Measurements from ENCODE around the gene TMEM201. TPM values are rescaled to one million over a fixed set of nuclear protein-coding genes. Genes with fewer than 3 reads are reported as not detected.

The TMEM201 gene
- total RNA-seq (2021) (46.5 and 49.0 TPM in 2 replicates), Bru-seq, nascent RNA (percentile 64 among the genes with signal in this experiment), BruChase-seq, experiment 1, labeled RNA remaining after a 2-hour chase (percentile 62 among the genes with signal in this experiment), BruChase-seq, experiment 2, labeled RNA remaining after a 6-hour chase (percentile 64 among the genes with signal in this experiment)
- long read RNA-seq, transcript TMEM201-201 (6 exons, 3,851 nt): minor isoform, 13 of 87 reads
- long read RNA-seq, transcript TMEM201-202 (11 exons, 3,776 nt): major isoform, 20 of 87 reads
- long read RNA-seq, partial matches to known transcripts: 38 of 87 reads
- long read RNA-seq, other reads (novel, unspliced or antisense): 16 of 87 reads

GRCh38 chr1:9588551-9589143, at the start of gene TMEM201:
Gene TMEM201, plus strand, starts transcription at chr1:9588911. Its CDS starts 20 bp downstream, at chr1:9588931.
- H3K4me1 ChIP-seq (ENCODE audit: insufficient read depth, low read length, poor library complexity, severe bottlenecking): peaks cover 37% of the 10 kb centered on the region
- H3K9me3 ChIP-seq (ENCODE audit: low read depth, low read length, poor library complexity, severe bottlenecking): no peaks in the 10 kb centered on the region
- intact Hi-C loops (cut with micrococcal nuclease; ENCODE audit: unreplicated experiment): no loop called here
- no TSS peak for BruUV-seq (replicated peaks)
- H3K27ac ChIP-seq (ENCODE audit: low read depth, low read length, poor library complexity, severe bottlenecking): peak within 1 kb of the TSS; percentile 83
- POLR2A ChIA-PET (ENCODE audit: low non-redundant PET): no interaction called here
- CTCF ChIA-PET: no interaction called here
- peak; percentile 96 for DNase-seq (ENCODE audit: low spot score)
- no peaks in the 10 kb centered on the region for H3K27me3 ChIP-seq (replicated peaks; ENCODE audit: insufficient read depth, low read depth, low read length, poor library complexity)
- TF ChIP-seq CTCF (conservative IDR thresholded peaks at IDR 0.05; ENCODE audit: low read depth, low read length) (peak; percentile 65), EZH2 (IDR thresholded peaks at IDR 0.05; ENCODE audit: borderline replicate concordance, low read depth, low read length, poor library complexity, severe bottlenecking) (no peak)
- H3K4me3 ChIP-seq (ENCODE audit: low read depth, low read length, poor library complexity, severe bottlenecking): peak within 1 kb of the TSS; percentile 91
- H3K36me3 ChIP-seq (ENCODE audit: insufficient read depth, low read length, poor library complexity, severe bottlenecking): no peaks in the 10 kb centered on the region

DNA sequence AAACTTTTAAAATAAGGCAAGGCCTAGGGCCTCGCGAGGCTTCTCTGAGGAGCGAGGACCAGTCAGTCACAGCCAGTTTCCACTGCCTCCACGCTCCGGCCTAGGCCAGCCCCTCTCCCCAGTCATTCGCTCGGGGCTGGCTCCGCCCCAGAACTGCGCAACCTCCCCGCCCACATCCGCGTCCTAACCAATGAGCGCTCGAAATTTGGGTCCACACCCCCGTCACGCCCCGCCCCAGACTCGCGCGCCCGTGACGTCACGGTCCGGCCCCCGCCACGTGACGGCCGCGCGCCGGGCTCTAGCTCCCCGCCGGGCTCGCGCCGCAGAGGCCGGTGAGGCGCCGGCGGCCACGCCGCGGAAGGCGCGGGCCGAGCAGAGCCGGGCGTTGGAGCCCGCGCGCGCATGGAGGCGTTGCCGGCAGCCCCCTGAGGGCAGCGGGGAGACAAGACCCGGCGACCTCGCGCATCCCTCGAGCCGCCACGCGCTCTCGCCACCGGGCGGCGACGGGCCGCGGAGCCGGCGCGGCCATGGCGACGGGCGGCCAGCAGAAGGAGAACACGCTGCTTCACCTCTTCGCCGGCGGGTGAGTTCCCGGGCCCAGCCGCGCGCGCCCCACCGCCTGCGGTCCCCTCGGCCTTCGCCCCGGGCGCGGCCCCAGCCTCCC, 49.4 kb upstream of the TMEM201 start, which contains the start of gene SLC25A33:
Gene SLC25A33 (plus strand): TSS at position 301 of the 664 bp plus-strand sequence. CDS start 227 bp downstream, at position 528.
- BruUV-seq (replicated peaks): no TSS peak
- peak; percentile 97 for DNase-seq (ENCODE audit: low spot score)
- Histone ChIP-seq H3K9me3 (ENCODE audit: low read depth, low read length, poor library complexity, severe bottlenecking) (no peaks in the 10 kb centered on the region), H3K27ac (ENCODE audit: low read depth, low read length, poor library complexity, severe bottlenecking) (peak within 1 kb of the TSS; percentile 92), H3K4me1 (ENCODE audit: insufficient read depth, low read length, poor library complexity, severe bottlenecking) (peaks cover 15% of the 10 kb centered on the region), H3K36me3 (ENCODE audit: insufficient read depth, low read length, poor library complexity, severe bottlenecking) (no peaks in the 10 kb centered on the region), H3K4me3 (ENCODE audit: low read depth, low read length, poor library complexity, severe bottlenecking) (peak within 1 kb of the TSS; percentile 93), H3K27me3 (replicated peaks; ENCODE audit: insufficient read depth, low read depth, low read length, poor library complexity) (no peaks in the 10 kb centered on the region)
- intact Hi-C loops (cut with micrococcal nuclease; ENCODE audit: unreplicated experiment): no loop called here
- ChIA-PET POLR2A (ENCODE audit: low non-redundant PET) (interaction anchor here (0.6 to 0.9 kb wide), 2 partner anchors 12 to 23 kb away, joined by 3 to 5 read pairs; no protein-coding TSS in a partner anchor), CTCF (no interaction called here)
- TF ChIP-seq EZH2 (IDR thresholded peaks at IDR 0.05; ENCODE audit: borderline replicate concordance, low read depth, low read length, poor library complexity, severe bottlenecking) (no peak), CTCF (conservative IDR thresholded peaks at IDR 0.05; ENCODE audit: low read depth, low read length) (no peak)

DNA sequence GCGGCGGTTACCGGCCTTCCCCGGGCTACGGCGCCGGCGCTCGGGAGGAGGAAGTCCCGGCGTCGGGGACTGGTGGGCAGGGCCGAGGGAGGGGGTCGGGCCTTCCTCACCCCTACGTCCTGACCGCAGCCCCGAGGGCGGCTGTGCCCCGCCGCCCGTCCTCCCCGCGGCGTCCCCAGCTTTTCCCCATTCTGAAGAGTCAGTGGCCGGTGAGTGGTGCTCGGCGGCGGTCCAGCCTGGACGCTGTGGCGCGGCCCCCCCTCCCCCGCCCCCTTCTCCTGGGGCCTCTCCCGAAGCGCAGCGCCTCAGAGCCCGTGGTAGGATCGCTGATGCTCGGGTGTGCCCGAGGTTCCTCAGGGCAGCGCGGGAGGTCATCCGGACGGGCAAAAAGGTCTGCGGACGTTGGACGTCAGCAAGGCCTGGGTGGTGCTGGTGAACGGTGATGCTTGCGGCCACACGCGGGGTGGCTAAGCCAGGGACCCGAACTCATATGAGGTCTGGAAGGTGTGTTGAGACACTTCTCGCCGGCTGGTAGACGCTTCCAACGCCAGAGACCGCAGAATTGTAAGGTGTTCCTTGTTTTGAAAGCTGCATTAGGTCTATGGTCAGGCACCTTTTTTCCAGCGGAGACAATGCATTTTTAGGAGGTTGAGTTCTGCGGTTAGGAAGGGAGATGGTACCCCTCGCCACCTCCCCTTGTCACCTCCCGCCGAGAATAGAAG, 48.7 kb upstream of the TMEM201 start:
- ChIA-PET CTCF (no interaction called here), POLR2A (ENCODE audit: low non-redundant PET) (interaction anchor here (0.9 kb wide), 1 partner anchor 12 kb away, joined by 5 read pairs; no protein-coding TSS in a partner anchor)
- Histone ChIP-seq H3K27ac (ENCODE audit: low read depth, low read length, poor library complexity, severe bottlenecking) (peak overlapping the region; percentile 92), H3K4me1 (ENCODE audit: insufficient read depth, low read length, poor library complexity, severe bottlenecking) (peaks cover 18% of the 10 kb centered on the region), H3K36me3 (ENCODE audit: insufficient read depth, low read length, poor library complexity, severe bottlenecking) (no peaks in the 10 kb centered on the region), H3K4me3 (ENCODE audit: low read depth, low read length, poor library complexity, severe bottlenecking) (peak overlapping the region; percentile 93), H3K9me3 (ENCODE audit: low read depth, low read length, poor library complexity, severe bottlenecking) (no peaks in the 10 kb centered on the region), H3K27me3 (replicated peaks; ENCODE audit: insufficient read depth, low read depth, low read length, poor library complexity) (no peaks in the 10 kb centered on the region)
- TF ChIP-seq CTCF (conservative IDR thresholded peaks at IDR 0.05; ENCODE audit: low read depth, low read length) (no peak), EZH2 (IDR thresholded peaks at IDR 0.05; ENCODE audit: borderline replicate concordance, low read depth, low read length, poor library complexity, severe bottlenecking) (no peak)
- DNase-seq (ENCODE audit: low spot score): peak; percentile 56
- intact Hi-C loops (cut with micrococcal nuclease; ENCODE audit: unreplicated experiment): no loop called here
- no TSS peak for BruUV-seq (replicated peaks)

Measured in A673 (cell line).